HepG2 (cell line): ENCODE data around the gene NOTO. TPM values are rescaled to one million over a fixed set of nuclear protein-coding genes. Genes with fewer than 3 reads are reported as not detected.

Experiments
- BRCA1 ChIP-seq: sonication (generic); formaldehyde crosslinking; IDR thresholded peaks from 2 replicates; pipeline ENCODE4 v1.4.0; 2020; ENCODE audit warnings: missing genetic modification reagents
- HCFC1 ChIP-seq: fragments of 150-350 bp; IDR thresholded peaks from 2 replicates; pipeline ENCODE4 v1.6.1; 2014; ENCODE audit warnings: low read depth, low read length
- HOXA7 ChIP-seq: sonication (generic); formaldehyde crosslinking; IDR thresholded peaks from 2 replicates; pipeline ENCODE4 v1.8.1; 2022; ENCODE audit warnings: mild to moderate bottlenecking, missing genetic modification reagents, moderate library complexity
- JARID2 ChIP-seq: sonication (generic); formaldehyde crosslinking; IDR thresholded peaks from 2 replicates; pipeline ENCODE4 v1.8.1; 2023; ENCODE audit warnings: missing genetic modification reagents, inconsistent platforms; ENCODE audit not compliant: insufficient replicate concordance
- KAT2B ChIP-seq: fragments of 150-350 bp; IDR thresholded peaks from 2 replicates; pipeline ENCODE4 v1.6.1; 2014; ENCODE audit warnings: low read depth, low read length, borderline replicate concordance
- MAFF ChIP-seq: IDR thresholded peaks from 2 replicates; pipeline ENCODE4 v1.6.1; 2011; ENCODE audit warnings: low read depth, low read length, improper control_type of control experiment
- MYNN ChIP-seq: sonication (generic); formaldehyde crosslinking; IDR thresholded peaks from 2 replicates; pipeline ENCODE4 v1.4.0; 2020; ENCODE audit warnings: mild to moderate bottlenecking, low read depth, missing genetic modification reagents
- POLR2A ChIP-seq, 2 experiments: IDR thresholded peaks; 2 replicates each; pipeline ENCODE4 v1.6.1; 2011; ENCODE audit warnings: low read depth in 2 of 2, low read length in 2 of 2, mild to moderate bottlenecking in 1 of 2, moderate library complexity in 1 of 2; ENCODE audit not compliant: insufficient read depth in 1 of 2
- TSC22D2 ChIP-seq: sonication (generic); formaldehyde crosslinking; IDR thresholded peaks from 2 replicates; pipeline ENCODE4 v1.5.1; 2020; ENCODE audit warnings: missing genetic modification reagents, mild to moderate bottlenecking, borderline replicate concordance
- ZNF17 ChIP-seq: sonication (generic); formaldehyde crosslinking; IDR thresholded peaks from 2 replicates; pipeline ENCODE4 v1.5.0; 2020; ENCODE audit warnings: mild to moderate bottlenecking, missing genetic modification reagents
- ZNF503 ChIP-seq: sonication (generic); formaldehyde crosslinking; IDR thresholded peaks from 2 replicates; pipeline ENCODE4 v1.4.0; 2020; ENCODE audit warnings: missing genetic modification reagents
- ZNF629 ChIP-seq: sonication (generic); formaldehyde crosslinking; conservative IDR thresholded peaks from 2 replicates; pipeline ENCODE4 v1.5.0; 2020; ENCODE audit warnings: missing genetic modification reagents
- ZNF839 ChIP-seq: sonication (generic); formaldehyde crosslinking; IDR thresholded peaks from 2 replicates; pipeline ENCODE4 v1.4.0; 2020; ENCODE audit warnings: missing genetic modification reagents, mild to moderate bottlenecking, borderline replicate concordance
- polyA plus RNA-seq, 8 experiments: library from polyadenylated mRNA; depleted of rRNA in 3 of 8; stranded (reverse) in 7 of 8; unstranded in 1 of 8; fragments of >200 nt; fragmentation: Illumina TruSeq in 4 of 8; extraction: Trizol in 4 of 8; gene quantifications; 2 replicates each; pipeline versions ENCODE4 v1.2.1 to v1.2.3, GENCODE V29; 2011 to 2016; ENCODE audit warnings: low read depth in 4 of 8, missing spikeins in 1 of 8, mixed read lengths in 1 of 8; ENCODE audit not compliant: insufficient read depth in 1 of 8
- total RNA-seq, 5 experiments: library from RNA; depleted of rRNA; stranded (reverse); fragments of >200 nt; fragmentation: Illumina TruSeq; extraction: Trizol; gene quantifications; 2 replicates each; pipeline ENCODE4 v1.2.3, GENCODE V29; 2016; ENCODE audit warnings: low read depth in 1 of 5
- TF ChIP-seq, protein P1 (sequence below): sonication (generic); formaldehyde crosslinking; IDR thresholded peaks from 2 replicates; pipeline ENCODE4 v1.4.0; 2020; ENCODE audit warnings: mild to moderate bottlenecking, low read depth, missing genetic modification reagents
- TF ChIP-seq, protein P2 (sequence below): sonication (generic); formaldehyde crosslinking; IDR thresholded peaks from 2 replicates; pipeline ENCODE4 v1.8.1; 2022; ENCODE audit warnings: low read depth, mild to moderate bottlenecking, missing genetic modification reagents
- TF ChIP-seq, protein P3 (sequence below): IDR thresholded peaks from 2 replicates; pipeline ENCODE4 v1.6.1; 2016
- TF ChIP-seq, protein P4 (sequence below): sonication (generic); formaldehyde crosslinking; IDR thresholded peaks from 2 replicates; pipeline ENCODE4 v1.5.0; 2020; ENCODE audit warnings: missing genetic modification reagents

The NOTO gene
- total and polyA plus RNA-seq, 2 of the 13 experiments (the other 11 are each of a cell fraction or from before 2014, with no cell fraction given) = not detected

- TF ChIP-seq MYNN = peak; percentile 75; the same call in 1 of the 2 replicates
- TF ChIP-seq HOXA7 (CRISPR knock-in tag) = no peak
- peak; percentile 84 for TF ChIP-seq JARID2 (CRISPR knock-in tag)
- TF ChIP-seq ZNF629 (CRISPR knock-in tag) = no peak
- TF ChIP-seq ZNF839 (CRISPR knock-in tag) = peak; percentile 65; the same call in 1 of the 2 replicates
- TF ChIP-seq, protein P1, sequence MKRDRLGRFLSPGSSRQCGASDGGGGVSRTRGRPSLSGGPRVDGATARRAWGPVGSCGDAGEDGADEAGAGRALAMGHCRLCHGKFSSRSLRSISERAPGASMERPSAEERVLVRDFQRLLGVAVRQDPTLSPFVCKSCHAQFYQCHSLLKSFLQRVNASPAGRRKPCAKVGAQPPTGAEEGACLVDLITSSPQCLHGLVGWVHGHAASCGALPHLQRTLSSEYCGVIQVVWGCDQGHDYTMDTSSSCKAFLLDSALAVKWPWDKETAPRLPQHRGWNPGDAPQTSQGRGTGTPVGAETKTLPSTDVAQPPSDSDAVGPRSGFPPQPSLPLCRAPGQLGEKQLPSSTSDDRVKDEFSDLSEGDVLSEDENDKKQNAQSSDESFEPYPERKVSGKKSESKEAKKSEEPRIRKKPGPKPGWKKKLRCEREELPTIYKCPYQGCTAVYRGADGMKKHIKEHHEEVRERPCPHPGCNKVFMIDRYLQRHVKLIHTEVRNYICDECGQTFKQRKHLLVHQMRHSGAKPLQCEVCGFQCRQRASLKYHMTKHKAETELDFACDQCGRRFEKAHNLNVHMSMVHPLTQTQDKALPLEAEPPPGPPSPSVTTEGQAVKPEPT (CRISPR knock-in tag) = no peak
- TF ChIP-seq, protein P2, sequence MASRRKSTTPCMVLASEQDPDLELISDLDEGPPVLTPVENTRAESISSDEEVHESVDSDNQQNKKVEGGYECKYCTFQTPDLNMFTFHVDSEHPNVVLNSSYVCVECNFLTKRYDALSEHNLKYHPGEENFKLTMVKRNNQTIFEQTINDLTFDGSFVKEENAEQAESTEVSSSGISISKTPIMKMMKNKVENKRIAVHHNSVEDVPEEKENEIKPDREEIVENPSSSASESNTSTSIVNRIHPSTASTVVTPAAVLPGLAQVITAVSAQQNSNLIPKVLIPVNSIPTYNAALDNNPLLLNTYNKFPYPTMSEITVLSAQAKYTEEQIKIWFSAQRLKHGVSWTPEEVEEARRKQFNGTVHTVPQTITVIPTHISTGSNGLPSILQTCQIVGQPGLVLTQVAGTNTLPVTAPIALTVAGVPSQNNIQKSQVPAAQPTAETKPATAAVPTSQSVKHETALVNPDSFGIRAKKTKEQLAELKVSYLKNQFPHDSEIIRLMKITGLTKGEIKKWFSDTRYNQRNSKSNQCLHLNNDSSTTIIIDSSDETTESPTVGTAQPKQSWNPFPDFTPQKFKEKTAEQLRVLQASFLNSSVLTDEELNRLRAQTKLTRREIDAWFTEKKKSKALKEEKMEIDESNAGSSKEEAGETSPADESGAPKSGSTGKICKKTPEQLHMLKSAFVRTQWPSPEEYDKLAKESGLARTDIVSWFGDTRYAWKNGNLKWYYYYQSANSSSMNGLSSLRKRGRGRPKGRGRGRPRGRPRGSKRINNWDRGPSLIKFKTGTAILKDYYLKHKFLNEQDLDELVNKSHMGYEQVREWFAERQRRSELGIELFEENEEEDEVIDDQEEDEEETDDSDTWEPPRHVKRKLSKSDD (CRISPR knock-in tag) = no peak
- peak; percentile 87; the same call in 1 of the 2 replicates for TF ChIP-seq TSC22D2 (CRISPR knock-in tag)
- peak; percentile 91; the same call in 1 of the 2 replicates for TF ChIP-seq BRCA1 (CRISPR knock-in tag)
- peak; percentile 64; the same call in 1 of the 2 replicates for TF ChIP-seq ZNF503
- TF ChIP-seq, protein P3, sequence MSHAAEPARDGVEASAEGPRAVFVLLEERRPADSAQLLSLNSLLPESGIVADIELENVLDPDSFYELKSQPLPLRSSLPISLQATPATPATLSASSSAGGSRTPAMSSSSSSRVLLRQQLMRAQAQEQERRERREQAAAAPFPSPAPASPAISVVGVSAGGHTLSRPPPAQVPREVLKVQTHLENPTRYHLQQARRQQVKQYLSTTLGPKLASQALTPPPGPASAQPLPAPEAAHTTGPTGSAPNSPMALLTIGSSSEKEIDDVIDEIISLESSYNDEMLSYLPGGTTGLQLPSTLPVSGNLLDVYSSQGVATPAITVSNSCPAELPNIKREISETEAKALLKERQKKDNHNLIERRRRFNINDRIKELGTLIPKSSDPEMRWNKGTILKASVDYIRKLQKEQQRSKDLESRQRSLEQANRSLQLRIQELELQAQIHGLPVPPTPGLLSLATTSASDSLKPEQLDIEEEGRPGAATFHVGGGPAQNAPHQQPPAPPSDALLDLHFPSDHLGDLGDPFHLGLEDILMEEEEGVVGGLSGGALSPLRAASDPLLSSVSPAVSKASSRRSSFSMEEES = peak; percentile 42
- TF ChIP-seq KAT2B = no peak
- TF ChIP-seq POLR2A (IDR thresholded peaks at IDR 0.05; ENCODE audit: insufficient read depth in 1 of 2, low read depth in 2 of 2, low read length in 2 of 2) = peak; percentile 97 to 98
- no peak for TF ChIP-seq MAFF
- no peak for TF ChIP-seq ZNF17 (CRISPR knock-in tag)
- TF ChIP-seq HCFC1 = peak; percentile 75
- TF ChIP-seq, protein P4, sequence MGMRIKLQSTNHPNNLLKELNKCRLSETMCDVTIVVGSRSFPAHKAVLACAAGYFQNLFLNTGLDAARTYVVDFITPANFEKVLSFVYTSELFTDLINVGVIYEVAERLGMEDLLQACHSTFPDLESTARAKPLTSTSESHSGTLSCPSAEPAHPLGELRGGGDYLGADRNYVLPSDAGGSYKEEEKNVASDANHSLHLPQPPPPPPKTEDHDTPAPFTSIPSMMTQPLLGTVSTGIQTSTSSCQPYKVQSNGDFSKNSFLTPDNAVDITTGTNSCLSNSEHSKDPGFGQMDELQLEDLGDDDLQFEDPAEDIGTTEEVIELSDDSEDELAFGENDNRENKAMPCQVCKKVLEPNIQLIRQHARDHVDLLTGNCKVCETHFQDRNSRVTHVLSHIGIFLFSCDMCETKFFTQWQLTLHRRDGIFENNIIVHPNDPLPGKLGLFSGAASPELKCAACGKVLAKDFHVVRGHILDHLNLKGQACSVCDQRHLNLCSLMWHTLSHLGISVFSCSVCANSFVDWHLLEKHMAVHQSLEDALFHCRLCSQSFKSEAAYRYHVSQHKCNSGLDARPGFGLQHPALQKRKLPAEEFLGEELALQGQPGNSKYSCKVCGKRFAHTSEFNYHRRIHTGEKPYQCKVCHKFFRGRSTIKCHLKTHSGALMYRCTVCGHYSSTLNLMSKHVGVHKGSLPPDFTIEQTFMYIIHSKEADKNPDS = peak; percentile 79; the same call in 1 of the 2 replicates
These were observed 31.8 kb downstream of the NOTO start, which contains the start of gene CCT7 (continued) for GRCh38 chr2:73233932-73234832.
